NCI-H2196 treated with DMSO at 0.1 percent for 48 hours (cell line): ENCODE data around the gene HOXC10.

Experiments
- DNase-seq: peaks from one replicate; lab custom pipeline; 2025; ENCODE audit not compliant: unreplicated experiment; lab: John Stamatoyannopoulos, UW

HOXC10 gene

GRCh38 chr12:53964315-53964713 lies 20.6 kb upstream of the HOXC10 start:
- DNase-seq, result no peak

GRCh38 chr12:53965281-53966084 lies 19.5 kb upstream of the HOXC10 start:
- no peak for DNase-seq

DNA sequence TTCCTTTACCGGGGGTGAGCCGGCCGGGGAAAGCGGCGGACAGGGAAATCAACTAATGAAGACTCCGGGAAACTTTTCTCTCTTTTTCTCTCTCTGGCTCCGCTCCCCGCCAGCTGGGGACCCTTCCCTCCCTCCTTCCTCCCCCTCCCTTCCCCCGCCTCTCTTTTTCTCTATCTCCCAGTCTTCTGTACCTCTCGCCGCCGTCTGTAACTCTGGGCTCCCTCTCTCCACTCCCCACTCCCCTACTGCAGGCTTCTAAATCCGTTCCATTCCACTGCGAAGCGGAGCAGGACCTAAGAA lies 18.9 kb upstream of the HOXC10 start:
- no peak for DNase-seq

GRCh38 chr12:53966385-53967133 lies 18.4 kb upstream of the HOXC10 start:
- no peak for DNase-seq

- no peak for DNase-seq
These were observed 17.5 kb upstream of the HOXC10 start for GRCh38 chr12:53967421-53967925.

DNA sequence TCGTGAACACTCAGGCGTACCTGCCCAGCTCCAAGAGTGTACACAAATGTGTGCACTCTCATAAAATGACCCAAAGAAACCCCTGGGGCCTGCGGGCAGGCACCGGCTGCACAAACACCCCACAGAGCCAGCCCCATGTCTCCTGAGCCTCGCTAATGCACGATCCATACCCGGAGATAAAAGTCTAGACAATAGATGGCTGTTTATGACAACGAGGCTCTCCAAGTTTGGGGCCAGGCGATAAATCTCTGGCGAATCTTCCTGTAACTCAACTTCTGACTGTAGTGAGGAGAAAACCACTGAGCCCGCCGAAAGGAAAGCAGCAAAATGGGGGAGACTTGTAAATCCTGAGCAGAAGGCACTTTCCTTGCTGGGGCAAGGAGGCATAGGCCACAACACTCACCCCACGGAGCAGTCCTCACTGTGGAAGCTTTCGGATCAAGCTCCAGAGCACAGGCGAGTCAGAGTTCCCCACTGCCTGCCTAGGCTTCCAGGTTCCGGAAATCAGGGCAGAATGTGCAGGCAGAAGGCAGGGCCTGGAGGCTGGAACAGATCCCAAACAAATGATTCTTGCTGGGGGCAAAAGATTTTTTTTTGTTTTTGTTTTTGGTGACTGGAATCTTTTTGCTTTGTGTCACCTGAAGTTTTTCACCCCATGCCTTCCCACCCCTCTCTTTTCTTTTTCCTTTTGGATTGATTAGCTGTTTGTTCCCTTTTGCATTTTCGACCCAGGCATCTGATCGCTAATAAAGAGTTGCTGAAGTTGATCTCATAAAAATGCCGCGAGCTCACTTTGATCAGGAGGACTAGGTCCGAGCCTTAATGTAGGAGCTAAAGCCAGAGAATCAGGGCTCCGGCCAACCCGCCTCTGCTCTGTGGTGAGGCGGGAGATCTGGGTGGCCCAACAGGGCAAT lies 16.5 kb upstream of the HOXC10 start:
- DNase-seq, result no peak

GRCh38 chr12:53969588-53970259 lies 15.2 kb upstream of the HOXC10 start:
- DNase-seq, result no peak

DNA sequence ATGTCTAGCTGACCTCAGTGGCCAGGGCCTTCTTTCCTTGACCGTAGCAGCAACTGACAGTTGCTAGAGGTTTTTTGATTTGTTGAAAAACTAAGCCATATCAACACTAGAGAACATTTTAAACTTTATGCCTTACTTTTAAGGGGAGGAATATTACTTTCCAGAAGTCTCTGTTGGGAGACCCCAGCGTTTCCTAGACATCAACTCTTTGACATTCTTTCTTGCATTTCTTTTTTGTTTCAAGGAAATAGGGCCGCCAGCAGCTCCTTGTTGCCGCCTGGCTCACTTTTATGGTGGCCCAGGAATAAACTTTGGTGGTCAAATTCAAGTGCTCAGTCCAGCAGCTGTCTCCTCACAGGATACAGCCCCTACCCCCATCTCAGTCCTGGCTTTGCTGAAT lies 14.5 kb upstream of the HOXC10 start:
- DNase-seq, result no peak

DNA sequence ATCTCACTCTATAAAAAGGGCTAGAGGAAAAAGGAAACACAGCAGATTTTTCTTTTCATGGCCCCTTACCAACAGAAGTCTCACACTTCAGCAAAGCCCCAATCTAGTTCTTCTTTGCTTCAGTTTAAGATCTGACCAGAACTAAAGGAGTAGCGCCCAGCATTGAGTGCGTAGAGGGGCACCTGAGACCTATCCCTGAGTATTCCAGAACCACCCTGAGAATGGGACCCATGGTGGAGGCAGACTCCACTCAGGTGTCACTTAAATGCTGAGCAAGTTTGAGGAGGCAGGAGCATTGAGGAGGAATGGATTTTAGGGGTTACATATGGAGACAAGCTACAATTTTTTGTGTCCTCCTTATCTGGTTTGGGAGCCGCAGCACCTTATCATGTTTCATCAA lies 13.8 kb upstream of the HOXC10 start:
- no peak for DNase-seq

DNA sequence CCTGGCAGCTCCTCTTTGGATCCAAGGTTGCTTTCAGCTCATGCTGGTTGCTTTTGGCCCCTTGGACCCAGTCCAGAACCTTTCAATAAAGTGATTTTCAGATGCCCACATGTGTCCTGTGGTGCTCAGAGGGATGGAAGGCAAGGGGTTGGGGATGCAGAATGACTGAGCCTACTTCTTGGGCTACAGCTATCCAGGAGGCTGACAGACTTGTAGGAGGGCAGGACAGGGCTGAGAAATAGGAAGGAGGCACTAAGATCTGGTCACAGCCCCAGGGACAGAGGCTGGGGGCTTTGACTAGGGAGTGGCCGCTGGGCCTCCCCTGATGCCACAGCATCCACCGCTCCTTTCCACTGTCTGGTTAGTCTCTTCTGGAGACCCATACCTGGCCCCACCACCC lies 13.3 kb upstream of the HOXC10 start:
- DNase-seq, result no peak

DNA sequence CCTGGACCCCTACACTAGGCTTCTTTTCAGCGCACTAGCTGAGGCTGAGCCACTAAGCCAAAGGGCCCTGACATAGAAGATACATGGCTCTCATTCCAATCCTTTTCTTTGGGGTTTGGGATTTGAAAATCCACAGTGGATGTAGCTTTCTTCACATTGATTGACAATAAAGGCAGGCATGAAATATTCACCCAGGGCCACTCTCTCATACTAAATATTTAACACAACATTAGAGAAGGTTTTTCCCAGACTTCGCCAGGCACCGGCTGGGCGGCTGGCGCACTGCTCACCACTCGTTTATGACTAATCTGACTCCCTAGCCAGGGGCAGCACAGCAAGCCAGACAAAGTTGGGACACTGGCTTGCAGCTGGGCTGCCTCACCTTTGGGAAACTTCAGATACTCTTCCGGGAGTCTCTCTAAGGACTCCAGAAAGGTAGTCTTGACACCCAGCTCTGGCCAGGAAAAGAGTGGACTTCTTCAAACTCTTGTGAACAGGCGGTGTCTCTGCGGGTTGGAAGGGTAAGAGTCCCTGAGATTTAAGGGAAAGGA lies 12.7 kb upstream of the HOXC10 start:
- no peak for DNase-seq

DNA sequence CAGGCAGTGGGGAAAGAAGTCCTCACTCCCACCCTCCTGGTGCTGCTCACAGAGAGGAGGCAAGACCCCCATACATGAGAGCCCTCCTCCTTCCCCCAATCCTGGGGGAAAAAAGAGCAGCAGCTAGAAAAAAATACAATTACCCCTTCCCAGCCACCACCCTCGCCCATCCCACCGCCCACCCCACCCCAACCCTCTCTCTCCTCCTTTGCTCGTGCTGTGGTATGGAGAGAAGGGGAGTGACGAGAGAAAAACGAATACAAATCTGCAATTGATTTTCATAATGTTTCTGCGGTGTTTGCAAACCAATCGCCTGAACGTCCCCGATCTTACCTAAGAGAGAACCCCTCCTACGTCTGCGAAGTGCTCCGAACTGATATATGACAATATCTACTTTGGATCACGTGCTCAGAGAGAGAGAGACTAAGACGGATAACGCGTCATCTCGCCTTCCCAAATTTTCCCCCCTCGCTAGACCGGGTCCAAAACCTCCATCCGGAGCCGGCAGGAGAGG lies 12.2 kb upstream of the HOXC10 start, which contains the start of gene HOXC11:
HOXC11 (plus strand) TSS at position 405 of the 514 bp plus-strand sequence. CDS start 116 bp downstream, outside the sequence.
- DNase-seq, result no peak

GRCh38 chr12:53973236-53974042 lies 11.5 kb upstream of the HOXC10 start:
- no peak for DNase-seq

DNA sequence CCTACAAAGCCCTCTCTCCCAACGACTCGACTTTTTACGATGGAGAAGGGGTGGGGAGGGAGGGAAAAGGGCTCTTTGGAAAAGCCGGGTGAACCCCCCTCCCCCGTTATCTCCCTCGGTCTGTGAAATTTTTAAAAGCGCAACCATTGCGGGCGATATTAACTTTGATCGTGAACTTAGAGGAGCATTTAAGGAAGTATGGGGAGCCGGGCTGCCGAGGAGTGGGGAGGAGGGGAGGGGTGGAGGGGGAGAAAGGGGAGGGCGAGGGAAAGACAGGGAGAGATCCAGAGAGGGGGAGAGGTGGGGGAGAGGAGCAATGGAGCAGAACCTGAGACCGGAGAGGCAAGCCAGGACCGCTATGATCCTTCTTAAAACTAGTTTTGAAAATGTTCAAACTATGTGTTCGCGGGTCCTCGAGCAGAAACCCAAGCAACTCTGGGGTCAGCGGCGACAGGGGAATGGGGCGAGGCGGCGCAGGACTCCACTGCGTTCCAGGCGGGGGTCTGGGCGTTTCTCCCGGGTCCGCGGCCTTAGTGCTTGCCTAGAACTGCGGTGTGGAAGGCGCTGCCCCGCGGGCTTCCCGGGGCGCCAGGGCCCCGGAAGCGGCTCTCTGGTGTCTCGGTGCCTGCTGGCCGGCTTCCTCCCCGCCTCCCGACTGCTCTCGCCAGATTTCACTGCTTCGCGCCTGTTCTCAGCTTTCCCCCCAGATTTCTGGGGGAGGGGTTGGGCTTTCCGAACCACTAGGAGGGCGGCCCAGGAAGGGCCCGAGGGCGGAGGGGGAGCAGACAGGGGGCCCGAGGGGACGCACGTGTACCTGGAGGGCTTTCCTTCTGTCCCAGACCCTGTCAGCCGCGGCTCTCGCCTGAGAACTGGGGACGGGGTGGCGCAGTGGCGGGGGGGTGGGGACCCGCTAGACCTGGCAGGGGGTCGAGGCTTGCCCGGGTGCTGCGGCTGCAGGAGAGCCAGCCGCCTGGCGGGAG lies 10.6 kb upstream of the HOXC10 start, which contains the start of gene HOTAIR:
HOTAIR (minus strand) TSS at position 871 of the 980 bp plus-strand sequence.
- DNase-seq, result peak; percentile 15

- no peak for DNase-seq
These were observed 9.9 kb upstream of the HOXC10 start for GRCh38 chr12:53975064-53975471.

- DNase-seq, result no peak
These were observed 9.3 kb upstream of the HOXC10 start for GRCh38 chr12:53975479-53976152.

DNA sequence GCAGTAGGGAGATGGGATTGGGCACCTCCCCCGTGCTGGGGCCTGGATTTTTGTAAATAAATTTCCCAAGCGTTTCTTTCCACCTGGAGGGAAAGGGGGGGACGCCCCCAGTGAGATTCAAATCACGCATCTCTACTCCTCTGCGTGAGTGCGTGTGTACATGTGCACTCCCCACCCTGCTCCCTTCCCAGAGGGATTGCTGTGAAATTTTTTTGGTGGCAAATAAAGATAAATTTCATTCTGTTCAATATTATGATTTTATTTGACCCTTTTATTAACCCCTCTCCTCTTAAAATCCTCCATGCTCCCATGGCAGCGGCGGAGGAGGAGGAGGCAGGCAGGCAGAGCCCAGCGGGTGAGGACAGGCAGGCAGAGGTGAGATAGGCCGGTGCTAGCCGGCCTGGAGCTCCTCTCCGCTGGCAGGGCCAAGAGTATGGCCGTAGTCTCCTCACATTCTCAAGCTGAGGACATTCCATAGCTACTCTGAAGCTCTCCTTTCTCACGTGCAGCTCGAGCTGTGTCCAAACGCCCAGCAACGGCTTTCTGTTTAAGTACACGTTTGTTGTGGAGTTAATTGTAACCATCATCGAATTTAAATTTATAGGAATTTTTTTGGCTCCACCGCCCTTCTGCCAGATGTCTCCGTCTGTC lies 8.6 kb upstream of the HOXC10 start:
- DNase-seq, result no peak
